H1 (cell line): ENCODE measurements around the gene NF1. TPM values are rescaled to one million over a fixed set of nuclear protein-coding genes. Genes with fewer than 3 reads are reported as not detected.

ENCODE experiments used
- CTCF ChIA-PET: fragments of 300-600 bp; sonication (Branson Sonifier 250); formaldehyde crosslinking; loops from one replicate; lab custom pipeline; 2021; ENCODE audit not compliant: partially characterized antibody; lab: Charles Lee
- POLR2A ChIA-PET: fragments of 300-600 bp; sonication (Branson Sonifier 250); formaldehyde crosslinking; loops from one replicate; lab custom pipeline; 2021; ENCODE audit warnings: inconsistent platforms; ENCODE audit not compliant: partially characterized antibody; lab: Charles Lee
- DNase-seq, 2 experiments: peaks; one replicate each; pipeline versions ENCODE4 v3.0.0 to v3.0.0-alpha.2; 2010 to 2022; ENCODE audit warnings: low spot score in 2 of 2, low read depth in 1 of 2, mixed read lengths in 1 of 2
- FAIRE-seq: peaks from 2 replicates; lab custom pipeline; 2011; peaks lifted over from hg19 to GRCh38; lab: Jason Lieb, UNC
- H2AFZ ChIP-seq: 2 replicates; pipeline ENCODE4 v1.8.1; 2012; ENCODE audit warnings: low read length, inconsistent platforms
- H2AK5ac ChIP-seq: 2 replicates; pipeline ENCODE4 v1.6.1; 2013; ENCODE audit warnings: low read depth, low read length
- H2BK120ac ChIP-seq: replicated peaks from 2 replicates; pipeline ENCODE3; 2013; ENCODE audit warnings: low read depth, low read length, inconsistent platforms
- H2BK12ac ChIP-seq: 2 replicates; pipeline ENCODE4 v1.6.1; 2013; ENCODE audit warnings: low read depth, low read length
- H2BK15ac ChIP-seq: 2 replicates; pipeline ENCODE4 v1.6.1; 2013; ENCODE audit warnings: low read length
- H2BK20ac ChIP-seq: 2 replicates; pipeline ENCODE4 v1.6.1; 2013; ENCODE audit warnings: low read length
- H2BK5ac ChIP-seq: 2 replicates; pipeline ENCODE4 v1.6.1; 2013; ENCODE audit warnings: low read depth, low read length
- H3K14ac ChIP-seq: 2 replicates; pipeline ENCODE4 v1.6.1; 2013; ENCODE audit warnings: inconsistent platforms; ENCODE audit not compliant: insufficient read length
- H3K18ac ChIP-seq: 2 replicates; pipeline ENCODE4 v1.6.1; 2013; ENCODE audit warnings: low read length; ENCODE audit errors: extremely low read depth
- H3K23ac ChIP-seq: 2 replicates; pipeline ENCODE4 v1.6.1; 2013; ENCODE audit warnings: inconsistent platforms; ENCODE audit not compliant: insufficient read length
- H3K23me2 ChIP-seq: 2 replicates; pipeline ENCODE4 v1.6.1; 2013; ENCODE audit warnings: low read depth, low read length
- H3K27ac ChIP-seq: 2 replicates; pipeline ENCODE4 v1.6.1; 2011; ENCODE audit warnings: low read depth, low read length, inconsistent platforms
- H3K27me3 ChIP-seq, 4 experiments: replicated peaks in 1 of 4; 1 replicate in 1 of 4; 2 replicates in 3 of 4; pipeline versions ENCODE4 v1.6.1 to v1.8.1; 2011 to 2013; ENCODE audit warnings: low read length in 3 of 4, mild to moderate bottlenecking in 3 of 4, inconsistent platforms in 2 of 4, mixed read lengths in 2 of 4, moderate library complexity in 1 of 4; ENCODE audit not compliant: control insufficient read depth in 3 of 4, insufficient read depth in 3 of 4; ENCODE audit errors: extremely low read depth in 1 of 4
- H3K36me3 ChIP-seq, 4 experiments: 2 replicates each; pipeline versions ENCODE4 v1.6.1 to v1.8.1; 2011 to 2013; ENCODE audit warnings: mild to moderate bottlenecking in 4 of 4, low read length in 3 of 4, moderate library complexity in 2 of 4, control low read depth in 1 of 4, inconsistent platforms in 1 of 4; ENCODE audit not compliant: insufficient read depth in 4 of 4, control insufficient read depth in 2 of 4
- H3K4ac ChIP-seq: replicated peaks from 2 replicates; pipeline ENCODE3; 2013; ENCODE audit warnings: low read length, low read depth, mixed read lengths, inconsistent platforms; ENCODE audit not compliant: insufficient read length
- H3K4me1 ChIP-seq, 4 experiments: replicated peaks in 1 of 4; 1 replicate in 1 of 4; 2 replicates in 3 of 4; pipeline versions ENCODE4 v1.6.1 to v1.8.1; 2011 to 2013; ENCODE audit warnings: low read length in 3 of 4, inconsistent platforms in 2 of 4, mixed read lengths in 1 of 4; ENCODE audit not compliant: insufficient read depth in 4 of 4, control insufficient read depth in 3 of 4
- H3K4me2 ChIP-seq, 2 experiments: 2 replicates each; pipeline versions ENCODE4 v1.6.1 to v1.8.1; 2011 to 2013; ENCODE audit warnings: low read depth in 2 of 2, low read length in 2 of 2, control low read depth in 1 of 2, inconsistent platforms in 1 of 2, mild to moderate bottlenecking in 1 of 2; ENCODE audit not compliant: insufficient read depth in 1 of 2
- H3K4me3 ChIP-seq, 4 experiments: fragments of 200-600, 300-600 bp in 1 of 4; sonication (generic), shearing (Covaris generic), sonication (Bioruptor Twin) in 1 of 4; 2 replicates each; pipeline versions ENCODE4 v1.5.1 to v1.8.1; 2011 to 2016; ENCODE audit warnings: low read length in 4 of 4, low read depth in 3 of 4, control low read depth in 2 of 4, inconsistent platforms in 2 of 4, mild to moderate bottlenecking in 2 of 4, mixed read lengths in 1 of 4, moderate library complexity in 1 of 4; ENCODE audit not compliant: insufficient read depth in 2 of 4; ENCODE audit errors: extremely low read depth in 1 of 4
- H3K56ac ChIP-seq: replicated peaks from 2 replicates; pipeline ENCODE3; 2013; ENCODE audit warnings: low read depth, mild to moderate bottlenecking, mixed read lengths, low read length, inconsistent platforms; ENCODE audit not compliant: insufficient read length
- H3K79me1 ChIP-seq: 2 replicates; pipeline ENCODE4 v1.6.1; 2013; ENCODE audit warnings: low read depth, low read length, control low read depth
- H3K79me2 ChIP-seq, 2 experiments: 2 replicates each; pipeline versions ENCODE4 v1.6.1 to v1.8.1; 2012 to 2013; ENCODE audit warnings: low read length in 2 of 2, mild to moderate bottlenecking in 2 of 2, inconsistent platforms in 1 of 2; ENCODE audit not compliant: insufficient read depth in 2 of 2, control insufficient read depth in 1 of 2
- H3K9ac ChIP-seq, 4 experiments: replicated peaks in 1 of 4; 1 replicate in 1 of 4; 2 replicates in 3 of 4; pipeline versions ENCODE4 v1.6.1 to v1.8.1; 2011 to 2013; ENCODE audit warnings: low read depth in 3 of 4, low read length in 3 of 4, control low read depth in 2 of 4, mild to moderate bottlenecking in 2 of 4, moderate library complexity in 2 of 4, inconsistent platforms in 1 of 4; ENCODE audit errors: extremely low read depth in 1 of 4
- H3K9me3 ChIP-seq, 2 experiments: 2 replicates each; pipeline versions ENCODE4 v1.6.1 to v1.8.1; 2012 to 2013; ENCODE audit warnings: mild to moderate bottlenecking in 2 of 2, moderate library complexity in 2 of 2, control low read depth in 1 of 2, inconsistent platforms in 1 of 2, low read depth in 1 of 2, low read length in 1 of 2, mixed read lengths in 1 of 2; ENCODE audit not compliant: insufficient read depth in 2 of 2
- H4K20me1 ChIP-seq, 2 experiments: replicated peaks in 1 of 2; 2 replicates each; pipeline versions ENCODE3 to v1.8.1; 2011 to 2013; ENCODE audit warnings: inconsistent platforms in 2 of 2, low read length in 2 of 2, mild to moderate bottlenecking in 1 of 2; ENCODE audit not compliant: insufficient read depth in 2 of 2, control insufficient read depth in 1 of 2
- H4K5ac ChIP-seq: 2 replicates; pipeline ENCODE4 v1.6.1; 2013; ENCODE audit warnings: low read length, low read depth, mixed read lengths, inconsistent platforms; ENCODE audit not compliant: insufficient read length
- H4K8ac ChIP-seq: 2 replicates; pipeline ENCODE4 v1.8.0; 2013; ENCODE audit warnings: mild to moderate bottlenecking, moderate library complexity, low read length, inconsistent platforms; ENCODE audit not compliant: insufficient read depth; ENCODE audit errors: extremely low read depth
- H4K91ac ChIP-seq: replicated peaks from 2 replicates; pipeline ENCODE3; 2013; ENCODE audit warnings: low read length, mixed read lengths, inconsistent platforms; ENCODE audit not compliant: insufficient read length
- ASH2L ChIP-seq: fragments of 200-600, 300-600 bp; sonication (generic); IDR thresholded peaks from one replicate; pipeline ENCODE4 v1.7.1; 2017; ENCODE audit warnings: low read length
- CBX5 ChIP-seq: fragments of 300-800, 300-1000 bp; sonication (generic); IDR thresholded peaks from 2 replicates; pipeline ENCODE4 v1.7.1; 2016; ENCODE audit warnings: antibody characterized with exemption, low read length, low read depth
- CHD1 ChIP-seq: IDR thresholded peaks from 2 replicates; pipeline ENCODE4 v1.6.1; 2012; ENCODE audit warnings: low read depth, low read length, improper control_type of control experiment
- CREB1 ChIP-seq: IDR thresholded peaks from 2 replicates; pipeline ENCODE4 v1.6.1; 2012; ENCODE audit warnings: inconsistent platforms
- CTCF ChIP-seq, 3 experiments: IDR thresholded peaks; 1 replicate in 2 of 3; 2 replicates in 1 of 3; pipeline versions ENCODE4 v1.5.1 to v1.6.1; 2011; ENCODE audit warnings: low read length in 3 of 3, mild to moderate bottlenecking in 3 of 3, inconsistent platforms in 2 of 3, low read depth in 1 of 3, moderate library complexity in 1 of 3; ENCODE audit not compliant: insufficient read depth in 1 of 3; ENCODE audit errors: control extremely low read depth in 1 of 3
- EP300 ChIP-seq, 2 experiments: IDR thresholded peaks; 1 replicate in 1 of 2; 2 replicates in 1 of 2; pipeline ENCODE4 v1.6.1; 2011 to 2012; ENCODE audit warnings: low read depth in 2 of 2, low read length in 2 of 2, mild to moderate bottlenecking in 2 of 2, borderline replicate concordance in 1 of 2, inconsistent platforms in 1 of 2, moderate library complexity in 1 of 2
- KDM1A ChIP-seq: fragments of 200-600, 300-600 bp; sonication (generic); IDR thresholded peaks from 2 replicates; pipeline ENCODE4 v1.7.1; 2016; ENCODE audit warnings: mild to moderate bottlenecking, low read length, borderline replicate concordance
- NANOG ChIP-seq: IDR thresholded peaks from 2 replicates; pipeline ENCODE4 v1.6.1; 2011; ENCODE audit warnings: low read length, low read depth, mild to moderate bottlenecking, inconsistent platforms; ENCODE audit not compliant: insufficient read depth, poor library complexity, severe bottlenecking
- NRF1 ChIP-seq: IDR thresholded peaks from 2 replicates; pipeline ENCODE4 v1.6.1; 2011; ENCODE audit warnings: mild to moderate bottlenecking, low read depth, low read length, improper control_type of control experiment
- POU5F1 ChIP-seq: IDR thresholded peaks from 2 replicates; pipeline ENCODE4 v1.6.1; 2011; ENCODE audit warnings: low read depth, mild to moderate bottlenecking, low read length, moderate library complexity
- SIN3A ChIP-seq, 2 experiments: IDR thresholded peaks in 1 of 2; conservative IDR thresholded peaks in 1 of 2; 2 replicates each; pipeline ENCODE4 v1.6.1; 2011 to 2012; ENCODE audit warnings: low read length in 2 of 2, improper control_type of control experiment in 1 of 2, low read depth in 1 of 2, mild to moderate bottlenecking in 1 of 2
- ZNF274 ChIP-seq: IDR thresholded peaks from 2 replicates; pipeline ENCODE4 v1.7.0; 2012; ENCODE audit warnings: low read length, borderline replicate concordance; ENCODE audit errors: extremely low read depth
- polyA plus RNA-seq, 7 experiments: library from polyadenylated mRNA; depleted of rRNA in 3 of 7; stranded (reverse) in 5 of 7; unstranded in 2 of 7; fragments of >200 nt in 5 of 7; fragments of 200-250 nt in 2 of 7; gene quantifications; 1 replicate in 5 of 7; 2 replicates in 1 of 7; 4 replicates in 1 of 7; pipeline versions ENCODE4 v1.2.1 to v1.2.3, GENCODE V29; 2011 to 2013; ENCODE audit warnings: missing spikeins in 2 of 7, mixed read lengths in 2 of 7
- total RNA-seq: library from RNA; stranded (reverse); fragmentation: NEBNext Ultra II Directional; extraction: Animal tissue kit (Norgen Biotek cat#: 25700); gene quantifications from 2 replicates; pipeline ENCODE4 v1.2.1, GENCODE V29; 2021

Gene NF1
- total and polyA plus RNA-seq, 2 of the 8 experiments (the other 6 are each of a cell fraction or from before 2014, with no cell fraction given): 19.3 to 29.6 TPM

GRCh38 chr17:31381165-31381668 is 286.4 kb downstream of the NF1 start:
- no peaks in the 10 kb centered on the region for H4K20me1 ChIP-seq
- no peak overlapping the region for H3K27ac ChIP-seq
- POLR2A ChIA-PET: interaction anchor here (0.5 kb wide), 1 partner anchor 104 kb away, joined by 3 read pairs; no protein-coding TSS in a partner anchor
- H3K36me3 ChIP-seq: no peaks in the 10 kb centered on the region
- no peak overlapping the region for H3K4me3 ChIP-seq
- no peak overlapping the region for H2BK15ac ChIP-seq
- H3K4me2 ChIP-seq: no peak overlapping the region
- H2BK12ac ChIP-seq: no peak overlapping the region
- no peak overlapping the region for H4K91ac ChIP-seq
- H2AK5ac ChIP-seq: no peak overlapping the region
- no peak overlapping the region for H2BK5ac ChIP-seq
- no peak overlapping the region for H3K18ac ChIP-seq
- CTCF ChIA-PET: interaction anchor here (1.5 to 1.6 kb wide), 2 partner anchors 11 to 141 kb away, joined by 4 to 5 read pairs; no protein-coding TSS in a partner anchor
- H3K4me1 ChIP-seq: peaks cover 3 to 10% (median 5%) of the 10 kb centered on the region in 4 experiments
- no peak overlapping the region for H2BK120ac ChIP-seq
- H3K79me2 ChIP-seq: no peaks in the 10 kb centered on the region
- no peak overlapping the region for H3K4ac ChIP-seq
- FAIRE-seq: no peak
- H3K79me1 ChIP-seq: no peaks in the 10 kb centered on the region
- H3K9ac ChIP-seq: no peak overlapping the region
- no peak overlapping the region for H3K23ac ChIP-seq
- no peaks in the 10 kb centered on the region for H3K9me3 ChIP-seq
- no peak overlapping the region for H3K14ac ChIP-seq
- H3K56ac ChIP-seq: no peak overlapping the region
- H2AFZ ChIP-seq: no peak overlapping the region
- H2BK20ac ChIP-seq: no peak overlapping the region
- DNase-seq: no peak
- no peak overlapping the region for H4K5ac ChIP-seq
- H4K8ac ChIP-seq: no peak overlapping the region
- no peaks in the 10 kb centered on the region for H3K23me2 ChIP-seq
- H3K27me3 ChIP-seq: no peaks in the 10 kb centered on the region
- TF ChIP-seq KDM1A (no peak), CBX5 (no peak), CTCF (IDR thresholded peaks at IDR 0.05; ENCODE audit: control extremely low read depth in 1 of 3, insufficient read depth in 1 of 3, low read depth in 1 of 3, low read length in 3 of 3) (no peak), CREB1 (no peak), NANOG (no peak), SIN3A (conservative IDR thresholded peaks at IDR 0.05 in 1 of 2, IDR thresholded peaks at IDR 0.05 in 1 of 2; ENCODE audit: low read depth in 1 of 2, low read length in 2 of 2) (no peak), NRF1 (no peak), ASH2L (no peak), EP300 (IDR thresholded peaks at IDR 0.05; ENCODE audit: borderline replicate concordance in 1 of 2, low read depth in 2 of 2, low read length in 2 of 2) (no peak), CHD1 (no peak), POU5F1 (no peak), ZNF274 (no peak)
